IPS-15b (cell line): ENCODE data around the gene ZNF483.

Source experiments
- H3K27me3 ChIP-seq: one replicate; pipeline ENCODE4 v1.6.1; 2013; ENCODE audit warnings: low read length; ENCODE audit not compliant: control insufficient read depth, insufficient read depth
- H3K36me3 ChIP-seq: one replicate; pipeline ENCODE4 v1.6.1; 2013; ENCODE audit warnings: low read length; ENCODE audit not compliant: control insufficient read depth, insufficient read depth
- H3K4me1 ChIP-seq: one replicate; pipeline ENCODE4 v1.6.1; 2013; ENCODE audit warnings: mild to moderate bottlenecking, low read length; ENCODE audit not compliant: control insufficient read depth, insufficient read depth
- H3K4me3 ChIP-seq: one replicate; pipeline ENCODE4 v1.5.1; 2013; ENCODE audit warnings: low read depth, low read length
- H3K9ac ChIP-seq: one replicate; pipeline ENCODE4 v1.6.1; 2013; ENCODE audit warnings: low read depth, mild to moderate bottlenecking, low read length
- H3K9me3 ChIP-seq: one replicate; pipeline ENCODE4 v1.6.1; 2013; ENCODE audit warnings: mild to moderate bottlenecking, low read length; ENCODE audit not compliant: control insufficient read depth, insufficient read depth

ZNF483 gene

DNA sequence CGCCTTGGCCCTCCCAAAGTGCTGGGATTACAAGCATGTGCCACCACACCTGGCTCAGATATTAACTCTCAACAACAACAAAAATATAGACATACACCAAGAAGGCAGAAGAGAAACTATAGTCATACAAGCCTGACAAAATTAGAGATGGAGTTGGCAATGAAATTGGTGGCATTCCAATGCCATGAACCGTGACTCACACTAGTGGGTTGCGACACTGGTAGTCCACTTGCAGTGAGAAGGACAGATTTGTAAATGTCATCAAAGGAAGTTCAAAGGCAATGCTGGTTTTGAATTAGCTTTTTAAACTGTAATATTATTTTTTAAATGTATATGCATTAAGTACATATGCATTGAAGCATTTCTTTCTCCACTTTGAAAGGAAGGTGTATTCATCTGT lies 97.6 kb downstream of the ZNF483 start:
- Histone ChIP-seq H3K4me3 (no peak overlapping the region), H3K4me1 (no peaks in the 10 kb centered on the region), H3K27me3 (no peaks in the 10 kb centered on the region), H3K9ac (no peak overlapping the region), H3K9me3 (no peaks in the 10 kb centered on the region), H3K36me3 (no peaks in the 10 kb centered on the region)
